Effector memory CD4-positive, alpha-beta T cell (primary cell): ENCODE results near the gene TUT7.

Experiments
- DNase-seq, 3 donors: peaks; one replicate each; pipeline ENCODE4 v3.0.0-alpha.2; 2020
- H3K27ac ChIP-seq: 2 replicates; pipeline ENCODE4 v1.7.0; 2013; ENCODE audit warnings: mild to moderate bottlenecking, low read length, moderate library complexity; ENCODE audit not compliant: insufficient read depth, poor library complexity, severe bottlenecking
- H3K27me3 ChIP-seq: replicated peaks from 2 replicates; pipeline ENCODE4 v1.7.0; 2013; ENCODE audit warnings: mild to moderate bottlenecking, low read length; ENCODE audit not compliant: insufficient read depth, control insufficient read depth, poor library complexity, severe bottlenecking
- H3K36me3 ChIP-seq: 2 replicates; pipeline ENCODE4 v1.7.0; 2013; ENCODE audit warnings: mild to moderate bottlenecking, low read length, moderate library complexity; ENCODE audit not compliant: control insufficient read depth, insufficient read depth
- H3K4me1 ChIP-seq: 2 replicates; pipeline ENCODE4 v1.7.0; 2013; ENCODE audit warnings: low read length, mild to moderate bottlenecking; ENCODE audit not compliant: control insufficient read depth, insufficient read depth, poor library complexity, severe bottlenecking
- H3K4me3 ChIP-seq: 2 replicates; pipeline ENCODE4 v1.7.0; 2013; ENCODE audit warnings: low read length, low read depth, mild to moderate bottlenecking; ENCODE audit not compliant: insufficient read depth, poor library complexity, severe bottlenecking
- H3K9me3 ChIP-seq: 2 replicates; pipeline ENCODE4 v1.7.0; 2013; ENCODE audit warnings: mild to moderate bottlenecking, low read length, moderate library complexity; ENCODE audit not compliant: control insufficient read depth

Gene TUT7

GRCh38 chr9:86349271-86349670, 4.9 kb downstream of the TUT7 start:
- no peaks in the 10 kb centered on the region for H3K27me3 ChIP-seq
- H3K36me3 ChIP-seq: peaks cover 21% of the 10 kb centered on the region
- no peak overlapping the region for H3K4me3 ChIP-seq
- H3K4me1 ChIP-seq: peaks cover 30% of the 10 kb centered on the region
- no peak for DNase-seq
- no peak overlapping the region for H3K27ac ChIP-seq
- no peaks in the 10 kb centered on the region for H3K9me3 ChIP-seq

DNA sequence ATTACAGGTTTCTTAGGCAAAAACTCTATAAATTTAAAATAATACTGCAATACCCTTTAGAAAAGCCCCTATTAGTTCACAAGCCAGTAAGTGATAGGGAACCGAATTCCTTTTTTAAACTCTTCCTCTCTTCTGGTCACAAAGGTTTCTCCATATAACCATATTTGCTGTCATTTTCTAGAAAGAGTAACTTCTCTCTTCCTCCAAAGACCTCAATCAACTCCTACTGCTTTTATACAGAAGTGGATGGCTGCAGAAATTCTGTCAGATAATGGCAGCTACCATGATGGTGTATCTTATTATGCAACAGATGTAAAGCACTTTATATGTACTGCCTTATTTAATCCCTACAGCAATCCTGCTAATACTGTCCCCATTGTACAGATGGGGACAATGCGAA, 6.2 kb downstream of the TUT7 start:
- Histone ChIP-seq H3K9me3 (no peaks in the 10 kb centered on the region), H3K4me1 (peaks cover 28% of the 10 kb centered on the region), H3K27me3 (no peaks in the 10 kb centered on the region), H3K4me3 (no peak overlapping the region), H3K36me3 (peaks cover 24% of the 10 kb centered on the region), H3K27ac (no peak overlapping the region)
- DNase-seq: no peak

DNA sequence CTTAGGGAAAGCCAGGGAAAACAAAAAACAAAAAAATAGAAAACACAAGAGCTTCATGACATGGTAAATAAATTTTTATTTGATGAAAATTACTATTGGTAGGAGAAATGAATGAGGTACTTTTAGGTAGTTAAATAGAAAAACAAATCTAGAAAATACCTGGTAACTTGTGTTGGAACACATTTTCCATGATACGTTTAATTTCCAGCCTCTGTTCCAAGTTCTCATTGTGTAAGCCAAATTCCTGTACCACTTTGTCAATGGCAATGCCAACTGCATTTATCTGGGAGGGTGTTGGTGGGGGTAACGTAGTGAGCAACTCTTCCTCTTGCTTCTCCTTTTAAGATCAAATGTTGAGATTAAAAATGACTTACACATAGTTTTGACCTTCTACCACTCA, 9.4 kb downstream of the TUT7 start:
- Histone ChIP-seq H3K4me1 (peaks cover 6% of the 10 kb centered on the region), H3K9me3 (no peaks in the 10 kb centered on the region), H3K27me3 (no peaks in the 10 kb centered on the region), H3K4me3 (no peak overlapping the region), H3K36me3 (peaks cover 36% of the 10 kb centered on the region), H3K27ac (no peak overlapping the region)
- DNase-seq: no peak

- H3K36me3 ChIP-seq: peaks cover 36% of the 10 kb centered on the region
- no peaks in the 10 kb centered on the region for H3K4me1 ChIP-seq
These were observed 11.9 kb downstream of the TUT7 start for GRCh38 chr9:86342269-86342668.

DNA sequence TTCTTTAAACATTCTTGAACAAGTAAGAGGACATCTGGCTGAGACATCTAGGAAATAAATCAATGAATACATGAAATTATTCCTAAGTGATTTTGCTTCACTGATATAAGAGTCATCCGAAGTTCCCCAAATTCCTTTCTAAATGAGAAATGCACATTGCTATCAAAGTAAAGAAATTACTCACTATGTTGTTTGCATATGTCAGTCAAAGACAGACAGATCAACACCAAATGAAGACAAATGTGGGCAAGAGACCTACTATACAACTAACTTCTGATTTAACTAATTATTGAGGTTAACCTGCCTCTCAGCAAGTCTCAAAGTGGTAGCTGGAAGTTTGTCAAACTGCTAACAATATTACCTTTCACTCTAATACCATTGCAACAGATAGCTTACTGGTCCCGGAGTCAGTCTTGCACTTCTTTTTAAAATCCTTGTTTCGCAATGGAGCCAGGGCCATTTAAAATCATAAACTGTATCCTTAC, 13.2 kb downstream of the TUT7 start:
- no peaks in the 10 kb centered on the region for H3K27me3 ChIP-seq
- no peak overlapping the region for H3K4me3 ChIP-seq
- DNase-seq: no peak
- H3K27ac ChIP-seq: no peak overlapping the region
- no peaks in the 10 kb centered on the region for H3K9me3 ChIP-seq
- no peaks in the 10 kb centered on the region for H3K4me1 ChIP-seq
- peaks cover 42% of the 10 kb centered on the region for H3K36me3 ChIP-seq

More at GRCh38 chr9:86342269-86342668, 11.9 kb downstream of the TUT7 start:
- Histone ChIP-seq H3K27me3 (no peaks in the 10 kb centered on the region), H3K27ac (no peak overlapping the region), H3K9me3 (no peaks in the 10 kb centered on the region), H3K4me3 (no peak overlapping the region)
- no peak for DNase-seq

- H3K4me3 ChIP-seq: no peak overlapping the region
- no peak overlapping the region for H3K27ac ChIP-seq
- no peaks in the 10 kb centered on the region for H3K27me3 ChIP-seq
- DNase-seq: no peak
- H3K36me3 ChIP-seq: peaks cover 39% of the 10 kb centered on the region
- no peaks in the 10 kb centered on the region for H3K4me1 ChIP-seq
- no peaks in the 10 kb centered on the region for H3K9me3 ChIP-seq
These were observed 13.7 kb downstream of the TUT7 start for GRCh38 chr9:86340356-86341006.

DNA sequence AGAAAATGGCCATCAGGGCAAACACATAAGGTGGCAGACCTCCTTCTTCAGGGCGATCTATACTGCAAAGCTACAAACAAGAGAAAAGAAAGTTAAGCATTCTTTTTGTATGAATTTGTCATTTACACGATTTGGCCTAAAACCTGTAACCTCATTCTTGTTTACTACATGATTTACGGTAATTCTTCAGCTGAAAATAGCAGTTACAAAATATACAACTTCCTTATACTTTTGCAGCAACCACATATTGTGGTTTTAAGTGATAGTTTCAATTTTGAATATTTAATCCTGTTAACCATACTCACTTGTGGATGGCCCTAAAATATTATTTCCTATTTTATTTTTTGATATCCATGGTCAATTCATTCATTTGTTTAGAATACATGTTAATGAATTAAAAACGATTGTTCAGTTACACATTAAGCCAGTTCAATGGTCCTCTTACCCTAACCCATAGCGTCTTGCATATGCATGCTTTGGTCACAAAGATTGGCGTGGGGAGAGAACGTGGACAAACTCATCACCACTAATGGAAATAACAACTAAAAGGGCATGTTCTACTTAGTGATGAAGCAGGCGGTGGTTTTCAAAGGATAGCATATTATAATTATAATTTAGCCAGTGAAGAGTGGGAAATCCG, 16.6 kb downstream of the TUT7 start:
- no peaks in the 10 kb centered on the region for H3K4me1 ChIP-seq
- H3K27me3 ChIP-seq: no peaks in the 10 kb centered on the region
- H3K36me3 ChIP-seq: peaks cover 44% of the 10 kb centered on the region
- H3K27ac ChIP-seq: no peak overlapping the region
- no peaks in the 10 kb centered on the region for H3K9me3 ChIP-seq
- H3K4me3 ChIP-seq: peak overlapping the region; percentile 38
- no peak for DNase-seq

DNA sequence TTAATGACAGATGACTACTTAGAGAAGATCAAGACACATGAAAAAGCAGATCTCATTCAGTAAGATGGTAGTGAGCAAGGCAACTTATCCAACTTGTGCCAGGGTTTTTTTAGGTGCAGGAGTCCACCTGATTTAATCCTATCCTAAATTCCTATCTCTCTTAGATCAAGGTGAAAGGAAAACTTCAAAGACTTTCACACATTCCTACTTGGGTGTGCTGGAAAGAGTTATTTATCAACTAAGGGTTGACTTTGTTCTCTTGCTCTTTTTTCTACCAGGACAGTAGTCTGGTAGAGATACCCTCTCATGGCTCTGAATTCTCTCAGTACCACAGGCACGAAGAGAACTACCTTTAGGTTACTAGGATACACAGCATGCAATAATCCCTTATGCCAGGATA, 18.2 kb downstream of the TUT7 start:
- Histone ChIP-seq H3K36me3 (peaks cover 40% of the 10 kb centered on the region), H3K27me3 (no peaks in the 10 kb centered on the region), H3K4me3 (no peak overlapping the region), H3K9me3 (no peaks in the 10 kb centered on the region), H3K27ac (no peak overlapping the region), H3K4me1 (no peaks in the 10 kb centered on the region)
- no peak for DNase-seq

DNA sequence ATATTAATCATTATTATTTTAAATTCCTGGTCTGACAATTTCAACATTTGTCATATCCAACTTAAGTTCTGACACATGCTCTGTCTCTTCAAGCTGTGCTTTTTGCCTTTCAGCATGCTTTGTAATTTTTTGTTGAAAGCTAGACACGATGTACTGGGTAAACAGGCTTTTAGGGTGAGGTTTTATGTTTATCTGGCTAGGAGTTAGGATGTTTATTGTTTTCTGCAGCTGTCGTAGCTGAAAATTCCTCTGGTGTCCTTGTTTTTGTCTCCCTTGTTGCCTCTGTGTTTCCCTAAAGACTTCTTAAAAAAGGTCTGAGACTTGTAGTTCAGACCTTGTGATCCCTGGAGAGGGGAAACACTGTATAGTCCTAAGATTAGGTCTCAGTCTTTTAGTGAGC, 20.6 kb downstream of the TUT7 start:
- H3K36me3 ChIP-seq: peaks cover 37% of the 10 kb centered on the region

DNA sequence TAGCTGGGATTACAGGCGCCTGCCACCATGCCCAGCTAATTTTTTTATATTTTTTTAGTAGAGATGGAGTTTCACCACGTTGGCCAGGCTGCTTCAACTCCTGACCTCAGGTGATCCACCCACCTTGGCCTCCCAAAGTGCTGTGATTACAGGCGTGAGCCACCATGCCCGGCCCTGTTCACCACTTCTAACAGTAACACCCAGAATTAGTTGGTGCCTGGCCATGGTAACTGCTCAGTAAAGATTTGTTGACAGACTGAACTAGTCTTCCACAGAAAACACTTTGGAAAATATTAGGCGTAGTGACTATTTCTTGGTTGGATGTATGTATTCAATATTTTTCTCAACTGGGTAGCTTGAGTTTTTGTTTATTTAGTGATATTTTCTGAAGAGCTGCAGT, 24.0 kb downstream of the TUT7 start:
- H3K9me3 ChIP-seq: no peaks in the 10 kb centered on the region
- no peak overlapping the region for H3K4me3 ChIP-seq
- no peaks in the 10 kb centered on the region for H3K27me3 ChIP-seq
- H3K36me3 ChIP-seq: peaks cover 53% of the 10 kb centered on the region
- DNase-seq: no peak
- no peak overlapping the region for H3K27ac ChIP-seq
- no peaks in the 10 kb centered on the region for H3K4me1 ChIP-seq

More for the DNA sequence above, 20.6 kb downstream of the TUT7 start:
- no peak for DNase-seq
- Histone ChIP-seq H3K9me3 (no peaks in the 10 kb centered on the region), H3K27me3 (no peaks in the 10 kb centered on the region), H3K4me3 (no peak overlapping the region), H3K4me1 (no peaks in the 10 kb centered on the region), H3K27ac (no peak overlapping the region)
